HG03103 (cell line): ENCODE results near the gene CRB1.

Experiments used
- ATAC-seq: cut with Tn5 transposase; IDR thresholded peaks from one replicate; pipeline ENCODE4 v1.9.1; 2021; ENCODE audit warnings: low read depth; ENCODE audit not compliant: unreplicated experiment

CRB1 gene

DNA sequence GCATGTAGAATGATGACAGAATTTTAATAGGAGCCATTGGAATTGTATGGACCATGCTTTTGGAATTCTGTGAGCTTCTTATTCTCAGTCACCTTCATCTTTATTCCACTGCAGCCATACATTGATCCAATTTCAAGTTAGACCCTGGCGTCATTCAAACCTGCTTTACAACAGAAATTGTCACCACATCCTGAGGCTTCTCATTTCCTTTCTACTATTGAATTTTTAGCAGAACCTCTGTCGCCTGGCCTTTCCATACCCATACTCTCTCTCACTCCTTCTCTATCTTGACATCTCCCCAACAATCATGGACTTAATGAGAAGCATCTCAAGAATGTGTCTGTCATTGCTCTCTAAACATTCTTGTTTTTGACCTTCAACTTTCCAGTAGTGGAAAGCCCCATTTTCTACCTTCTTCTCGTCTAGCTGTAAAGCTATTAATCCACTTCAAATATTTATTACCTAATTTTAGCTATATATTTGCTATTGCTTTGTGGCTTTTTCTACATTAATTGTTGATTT lies 74.1 kb downstream of the CRB1 start:
- no peak for ATAC-seq

DNA sequence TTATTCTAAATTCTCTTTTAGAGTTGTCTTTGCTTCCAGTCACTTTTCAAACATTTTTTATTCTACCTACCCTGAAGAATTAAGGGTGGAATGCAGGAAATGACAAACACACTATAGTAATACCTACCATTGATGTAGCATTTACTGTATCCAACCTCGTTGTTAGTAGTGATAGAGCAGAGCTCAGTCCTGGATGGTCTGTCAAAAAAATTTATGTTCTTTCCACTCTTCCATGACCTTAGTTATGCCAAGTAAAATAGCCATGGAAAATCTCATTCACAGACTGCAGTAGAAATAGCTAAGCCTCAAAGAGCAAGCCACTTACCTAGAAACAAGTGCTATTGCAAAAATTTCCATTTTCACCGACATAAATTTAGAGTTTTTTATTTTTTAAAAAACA lies 74.6 kb downstream of the CRB1 start:
- no peak for ATAC-seq

DNA sequence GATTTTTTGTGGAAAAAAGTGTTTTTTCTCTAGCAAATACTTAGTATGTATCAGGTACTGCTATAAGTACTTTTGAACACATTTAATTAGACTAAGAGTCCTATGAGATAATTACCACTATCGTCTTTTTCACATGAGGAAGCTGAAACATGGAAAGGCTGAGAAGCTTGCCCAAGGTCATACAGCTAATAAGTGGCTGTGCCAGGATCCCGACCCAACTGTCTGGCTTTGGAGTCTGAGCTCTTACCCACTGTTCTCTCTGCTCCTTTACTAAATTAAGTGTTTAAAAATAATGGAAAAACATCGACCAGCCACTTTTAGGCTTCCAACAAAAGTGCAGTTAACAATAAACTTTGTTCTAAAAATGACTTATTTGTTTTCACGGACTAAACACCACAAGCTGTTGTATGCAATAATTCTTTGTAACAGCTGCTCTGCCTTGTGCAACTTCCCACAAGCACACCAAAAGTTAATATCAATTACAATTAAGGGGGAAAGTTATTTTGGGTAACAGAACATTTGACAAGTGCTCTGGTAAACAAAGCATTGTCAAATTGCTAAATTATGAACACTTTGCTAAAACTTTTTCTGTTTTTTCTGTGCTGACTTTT lies 75.7 kb downstream of the CRB1 start:
- ATAC-seq = no peak

DNA sequence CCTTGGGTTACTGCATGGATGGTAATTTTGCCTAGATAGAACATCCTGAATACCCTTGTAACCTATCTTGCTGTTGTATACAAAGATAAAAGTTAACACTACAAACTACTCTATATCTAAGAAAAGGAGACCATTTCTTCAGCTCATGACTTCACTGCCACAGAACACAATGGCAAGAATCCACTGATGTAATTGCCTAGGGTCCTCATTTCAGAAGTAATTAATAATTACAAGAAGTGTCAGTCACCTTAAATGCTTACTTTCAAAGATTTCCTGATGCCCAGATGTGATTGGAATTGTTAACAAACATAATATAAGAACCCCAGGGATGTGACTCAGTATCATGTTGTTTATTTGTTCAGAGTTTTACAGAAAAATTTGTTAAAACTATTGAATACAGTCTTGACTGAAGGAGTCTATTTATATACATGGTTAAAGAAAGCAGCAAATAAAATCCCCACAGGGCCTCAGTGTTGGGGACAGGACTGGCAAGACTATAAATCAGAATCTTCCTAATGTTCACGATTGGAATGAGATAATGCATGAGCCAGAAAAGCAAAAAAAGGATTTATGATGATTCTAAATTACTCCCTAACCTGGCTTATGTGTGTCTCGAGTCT lies 83.9 kb downstream of the CRB1 start:
- no peak for ATAC-seq

GRCh38 chr1:197355248-197355995 lies 87.4 kb downstream of the CRB1 start:
- no peak for ATAC-seq

GRCh38 chr1:197356723-197357533 lies 88.9 kb downstream of the CRB1 start:
- ATAC-seq = peak; percentile 69

DNA sequence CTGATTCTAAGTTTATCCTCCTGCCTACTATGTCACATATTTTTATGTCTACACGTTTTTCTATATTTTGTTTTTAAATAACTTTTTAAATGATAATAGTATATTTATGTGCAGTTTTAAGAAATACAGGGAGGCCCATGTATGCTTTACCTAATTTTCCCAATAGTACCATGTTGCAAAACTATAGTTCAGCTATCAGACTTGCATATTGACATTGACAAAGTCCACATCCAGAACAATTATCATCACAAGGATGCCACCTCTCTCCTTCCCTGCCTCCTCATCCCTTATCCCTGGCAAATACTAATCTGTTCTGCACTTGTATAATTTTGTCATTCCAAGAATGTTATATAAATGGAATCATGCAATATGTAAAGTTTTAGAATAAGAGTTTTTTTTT lies 90.9 kb downstream of the CRB1 start:
- no peak for ATAC-seq

DNA sequence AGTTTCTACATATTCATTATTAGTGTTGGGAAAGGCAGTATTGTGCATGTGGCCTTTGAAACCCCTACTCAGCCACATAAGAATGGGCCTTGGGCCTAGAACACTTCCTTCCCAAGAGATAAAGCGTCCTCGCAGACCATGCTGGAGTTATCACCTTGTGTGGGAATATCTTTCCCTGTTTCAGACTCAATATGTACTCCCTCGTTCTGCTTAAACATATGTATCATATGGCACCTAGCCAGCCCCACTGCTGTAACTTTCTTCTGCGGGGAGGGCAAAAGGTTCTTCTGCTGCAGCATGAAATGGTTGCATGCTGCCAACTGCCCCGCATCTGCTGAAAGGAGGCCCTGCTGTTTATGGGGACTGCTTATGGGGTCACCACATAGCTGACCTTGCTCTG lies 92.0 kb downstream of the CRB1 start:
- ATAC-seq = no peak

- ATAC-seq = no peak
These were observed 94.8 kb downstream of the CRB1 start for GRCh38 chr1:197362871-197363270.

DNA sequence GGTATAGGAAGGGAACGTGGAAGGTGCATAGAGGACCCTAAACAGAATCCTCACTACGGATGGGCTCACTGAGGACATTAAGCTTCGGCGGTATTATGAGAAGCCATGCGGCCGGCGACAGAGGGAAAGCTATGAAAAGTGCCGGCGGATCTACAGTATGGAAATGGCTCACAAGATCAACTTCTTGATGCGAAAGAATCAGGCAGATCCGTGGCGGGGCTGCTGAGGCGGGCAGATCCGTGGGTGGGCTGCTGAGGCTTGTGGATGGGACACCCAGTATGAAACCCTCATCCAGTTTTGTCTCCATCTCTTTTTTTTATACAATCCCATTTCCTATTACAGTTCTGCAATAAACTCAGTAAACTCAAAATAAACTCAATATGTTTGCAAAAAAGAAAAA lies 95.8 kb downstream of the CRB1 start:
- no peak for ATAC-seq

DNA sequence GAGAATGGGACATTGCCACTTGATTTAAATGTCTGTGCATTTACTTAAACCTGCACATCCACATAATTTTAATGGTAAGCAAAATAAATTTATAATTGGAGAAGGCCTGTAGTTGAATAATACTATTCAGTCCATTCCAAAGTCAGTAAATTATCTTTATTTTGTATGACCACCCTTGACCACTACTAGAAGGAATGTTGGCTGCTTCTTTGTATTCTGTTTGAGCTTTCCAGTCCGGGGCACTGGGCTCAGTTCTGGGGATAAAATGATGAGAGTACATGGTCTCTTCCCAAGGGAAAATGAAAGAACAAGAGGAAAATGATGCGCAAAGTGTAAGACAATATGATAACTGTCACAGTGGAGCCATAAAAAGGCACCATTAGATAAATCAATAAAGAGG lies 98.9 kb downstream of the CRB1 start:
- no peak for ATAC-seq

- ATAC-seq = no peak
These were observed 99.6 kb downstream of the CRB1 start for GRCh38 chr1:197367627-197368026.

- ATAC-seq = no peak
These were observed 106.4 kb downstream of the CRB1 start for GRCh38 chr1:197374428-197374827.

DNA sequence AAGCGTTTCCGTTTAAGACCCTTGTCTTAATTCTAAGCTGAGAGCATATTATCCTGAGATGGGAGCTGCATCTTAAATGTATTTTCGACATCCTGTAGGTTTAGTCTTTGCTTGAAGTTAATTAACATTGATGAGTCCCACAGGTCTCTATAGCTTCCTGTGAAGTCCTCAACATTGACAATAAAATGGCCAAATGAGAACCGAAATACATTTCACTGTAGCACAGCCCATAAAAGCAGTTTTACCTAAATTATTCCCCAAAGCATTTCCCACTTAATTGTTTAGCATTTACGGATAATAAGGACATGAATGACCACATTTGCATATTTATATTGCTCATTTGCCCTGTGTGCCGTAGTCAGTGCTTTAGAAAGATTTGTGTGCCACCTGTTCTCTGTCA lies 116.4 kb downstream of the CRB1 start:
- ATAC-seq = no peak

GRCh38 chr1:197388801-197389200 lies 120.7 kb downstream of the CRB1 start:
- no peak for ATAC-seq

GRCh38 chr1:197390856-197391255 lies 122.8 kb downstream of the CRB1 start:
- ATAC-seq = no peak

- no peak for ATAC-seq
These were observed 123.5 kb downstream of the CRB1 start for GRCh38 chr1:197391303-197392226.

GRCh38 chr1:197392541-197392940 lies 124.5 kb downstream of the CRB1 start:
- ATAC-seq = no peak

- no peak for ATAC-seq
These were observed 125.1 kb downstream of the CRB1 start for GRCh38 chr1:197393105-197393504.

DNA sequence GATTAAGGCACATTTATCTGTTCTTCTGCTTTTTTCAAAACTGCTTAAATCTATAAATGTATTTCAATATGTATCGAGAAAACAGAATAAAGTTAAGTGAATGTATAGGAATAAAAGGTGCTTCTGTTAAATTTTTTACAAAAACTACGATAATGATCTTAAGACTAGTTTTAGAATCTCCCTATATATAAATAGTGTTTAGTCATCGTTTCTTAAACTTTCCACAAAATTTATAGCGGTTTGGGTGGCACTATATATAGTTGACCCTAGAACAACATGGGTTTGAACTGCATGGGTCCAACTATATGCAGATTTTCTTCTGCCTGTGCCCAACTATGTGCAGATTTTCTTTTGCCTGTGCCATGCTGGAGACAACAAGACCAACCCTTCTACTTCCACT lies 125.7 kb downstream of the CRB1 start:
- no peak for ATAC-seq
